ENCODE data around the gene ADGRL3.

ADGRL3 gene

DNA sequence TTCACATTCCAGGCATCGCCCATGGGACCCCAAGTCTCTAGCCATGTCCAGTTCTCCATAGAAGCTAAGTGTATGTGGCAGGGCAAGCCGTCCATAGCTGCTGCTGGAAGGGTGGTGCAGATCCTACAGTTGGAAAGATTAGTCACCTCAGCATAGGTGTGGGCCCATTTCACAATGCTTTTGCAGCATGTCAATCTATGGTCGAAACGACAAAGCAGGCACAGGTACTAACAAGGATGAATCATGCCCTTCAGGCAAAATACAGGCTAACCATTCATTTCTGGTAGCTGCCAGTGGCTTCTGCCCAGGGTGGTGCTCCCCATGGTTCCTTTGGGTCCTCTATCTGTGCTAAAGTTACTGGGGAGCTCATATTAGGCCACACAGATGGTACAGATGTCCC lies 225.2 kb downstream of the ADGRL3 start:
- DNase-seq: no peak

DNA sequence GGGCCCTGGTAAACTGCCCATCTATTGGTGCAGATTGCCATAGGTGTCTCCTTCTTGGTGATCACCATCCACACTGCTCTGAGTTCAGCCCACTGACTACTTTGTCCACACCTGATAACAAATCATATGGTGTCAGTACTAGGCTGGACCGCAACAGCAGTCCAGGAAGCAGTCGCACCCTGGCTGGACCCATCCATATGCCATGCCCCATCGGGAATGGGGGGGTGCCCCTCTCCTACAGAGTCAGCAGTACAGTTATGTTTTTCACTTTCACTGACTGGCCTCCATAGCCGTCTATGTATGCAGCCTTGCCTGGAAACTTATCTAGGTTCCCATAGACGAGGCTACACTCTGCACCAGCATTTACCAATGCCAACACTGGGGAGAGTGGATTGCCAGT lies 226.1 kb downstream of the ADGRL3 start:
- no peak for DNase-seq

DNA sequence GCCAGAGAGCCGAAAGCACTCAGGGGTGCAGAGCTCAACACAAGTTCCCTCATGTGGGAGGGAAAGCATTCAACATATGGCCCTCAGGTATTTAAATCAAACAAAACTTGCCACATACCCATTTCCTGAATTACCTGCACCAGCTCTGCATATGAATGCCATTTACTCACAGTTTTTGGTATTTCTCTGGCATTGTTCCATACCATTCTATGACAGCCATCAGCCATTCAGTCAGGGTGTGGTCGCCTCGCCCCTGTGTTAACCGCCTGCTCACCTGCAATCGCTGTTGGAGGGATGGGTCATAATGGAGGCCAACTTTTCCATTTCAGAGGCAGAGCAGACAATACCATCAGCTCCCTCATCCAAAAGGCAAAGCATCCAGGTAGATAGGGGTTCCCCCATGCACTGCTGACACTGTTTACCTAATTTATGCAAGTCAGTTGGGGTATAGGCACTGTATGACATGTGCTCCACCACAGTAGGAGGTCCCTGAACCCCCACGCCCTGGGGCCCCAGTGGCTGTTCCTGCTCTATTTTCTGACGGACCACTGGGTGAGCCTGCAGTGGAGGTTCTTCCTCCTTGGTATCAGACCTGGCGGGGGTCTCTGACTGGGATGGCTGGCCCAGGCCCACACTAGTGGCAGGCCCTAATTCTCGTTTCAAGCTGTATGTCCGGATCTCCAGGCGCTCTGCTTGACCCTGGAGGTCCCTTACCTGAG lies 227.1 kb downstream of the ADGRL3 start:
- no peak for DNase-seq

DNA sequence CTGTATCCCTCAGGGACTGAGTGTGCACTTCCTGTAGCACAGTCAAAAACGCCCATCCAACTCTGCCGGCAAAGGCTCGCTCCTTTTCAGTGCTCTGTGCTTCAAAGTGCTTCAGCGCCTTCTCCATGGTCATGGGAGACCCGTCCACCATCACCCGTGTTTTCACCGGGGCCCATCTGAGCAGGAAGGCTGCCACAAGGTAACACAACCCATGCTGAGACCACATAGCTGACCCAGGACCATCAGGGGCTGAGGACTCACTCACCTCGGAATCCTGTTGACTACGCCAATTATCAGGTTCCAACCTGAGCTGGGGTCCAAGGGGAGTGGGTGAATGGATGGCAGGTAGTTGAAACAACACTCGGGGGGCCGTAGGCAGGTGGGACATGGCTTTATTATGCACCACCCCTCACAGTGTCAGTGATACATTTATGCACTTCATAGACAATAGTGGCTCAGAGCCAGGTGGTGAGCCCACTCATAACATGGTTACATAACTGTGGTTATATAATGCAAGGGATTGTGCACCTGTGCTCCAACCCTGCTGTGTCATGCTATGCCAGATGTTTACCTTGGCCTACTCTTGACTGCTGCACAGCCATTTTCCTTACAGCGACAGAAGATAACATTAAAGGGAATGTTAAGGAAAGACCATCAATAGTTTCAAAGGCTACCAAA lies 227.8 kb downstream of the ADGRL3 start:
- no peak for DNase-seq

DNA sequence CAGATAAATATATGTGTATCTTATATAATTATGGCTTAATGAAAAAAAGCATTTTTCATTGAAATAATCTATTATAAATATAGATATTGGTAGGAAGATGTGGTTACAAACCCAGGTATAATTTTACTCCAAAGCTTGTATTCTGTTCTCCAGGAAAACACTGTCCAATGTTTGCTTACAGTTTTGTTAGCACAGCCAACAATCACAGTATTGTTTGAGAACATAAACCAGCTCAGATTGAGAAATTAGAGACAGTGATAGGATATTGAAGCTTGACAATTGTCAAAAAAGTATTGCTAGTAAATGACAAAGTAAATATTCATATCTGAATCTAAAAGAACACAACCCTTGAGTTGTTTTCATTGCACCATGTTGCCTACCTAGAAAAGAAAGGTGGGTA lies 228.8 kb downstream of the ADGRL3 start:
- no peak for DNase-seq

DNA sequence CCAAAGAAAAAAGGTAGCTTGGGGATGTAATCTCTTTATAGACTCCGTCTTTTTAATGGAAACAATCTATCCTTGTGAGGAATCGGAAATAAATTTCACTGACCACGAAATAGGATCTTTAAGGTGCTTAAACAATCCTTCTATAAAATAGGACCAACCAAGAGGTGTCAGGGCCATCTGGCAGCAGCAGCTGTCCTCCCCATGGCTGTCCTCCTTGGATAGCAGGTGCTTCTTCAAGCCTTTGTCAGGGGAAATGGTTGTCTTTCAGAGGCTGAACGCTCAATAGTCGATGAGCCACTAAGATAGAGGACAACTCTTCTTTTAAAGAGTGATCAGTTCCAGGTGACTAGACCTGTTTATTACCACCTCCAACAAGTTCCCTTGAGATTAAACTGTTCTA lies 231.0 kb downstream of the ADGRL3 start:
- DNase-seq: no peak

DNA sequence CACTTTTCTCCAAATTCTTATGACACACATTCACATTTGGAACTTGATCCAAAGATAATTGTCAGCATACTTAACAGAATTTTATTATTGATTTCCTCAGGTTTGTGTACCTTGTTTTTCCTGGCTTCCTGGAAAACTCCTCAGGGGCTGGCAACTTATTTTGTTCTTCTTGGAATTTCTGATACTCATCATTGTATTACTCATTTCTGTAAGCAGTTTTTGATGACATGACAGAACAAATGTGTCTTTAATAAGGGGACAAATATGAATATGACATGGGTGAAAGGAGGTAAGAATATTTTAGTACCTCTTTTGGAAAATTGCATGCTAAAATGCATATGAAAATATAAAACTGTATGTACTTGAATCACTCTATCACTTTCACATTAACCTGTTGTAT lies 237.8 kb downstream of the ADGRL3 start:
- no peak for DNase-seq

DNA sequence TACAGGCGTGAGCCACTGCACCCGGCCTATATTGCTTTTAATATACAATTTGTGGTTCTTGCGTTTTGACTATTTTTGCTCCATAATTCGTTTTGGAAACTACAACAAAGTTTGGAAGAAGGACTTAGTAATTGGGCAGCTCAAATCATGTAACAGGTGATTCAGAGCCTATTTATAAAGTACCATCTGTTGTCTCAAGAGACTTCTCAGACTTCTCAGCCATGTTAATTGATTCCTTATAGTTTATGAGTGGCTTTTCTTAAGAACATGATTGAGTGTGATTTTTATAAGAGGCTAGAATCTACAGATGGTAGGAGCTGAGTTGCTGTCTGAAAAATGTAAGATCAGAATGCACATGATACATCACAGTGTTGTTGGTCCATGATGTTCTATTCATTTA lies 240.2 kb downstream of the ADGRL3 start:
- no peak for DNase-seq

DNA sequence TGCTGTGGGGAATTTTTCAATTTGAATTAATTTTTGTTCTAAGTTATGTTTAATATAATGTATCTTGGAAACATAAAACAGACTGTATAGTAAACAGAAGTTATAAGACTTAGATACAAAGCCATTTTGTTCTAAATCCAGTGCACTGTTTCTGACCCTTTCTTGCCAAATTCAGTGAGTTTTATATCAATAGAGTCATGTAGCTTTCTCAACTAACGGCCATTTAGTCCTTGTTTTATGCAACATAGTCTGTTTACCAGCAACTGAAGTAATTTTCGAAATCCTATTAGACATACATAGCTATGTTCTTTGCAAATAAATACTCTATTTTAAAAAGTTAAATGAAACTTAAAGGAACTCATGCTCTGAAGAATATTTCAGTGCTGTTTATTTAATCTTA lies 242.8 kb downstream of the ADGRL3 start:
- no peak for DNase-seq

DNA sequence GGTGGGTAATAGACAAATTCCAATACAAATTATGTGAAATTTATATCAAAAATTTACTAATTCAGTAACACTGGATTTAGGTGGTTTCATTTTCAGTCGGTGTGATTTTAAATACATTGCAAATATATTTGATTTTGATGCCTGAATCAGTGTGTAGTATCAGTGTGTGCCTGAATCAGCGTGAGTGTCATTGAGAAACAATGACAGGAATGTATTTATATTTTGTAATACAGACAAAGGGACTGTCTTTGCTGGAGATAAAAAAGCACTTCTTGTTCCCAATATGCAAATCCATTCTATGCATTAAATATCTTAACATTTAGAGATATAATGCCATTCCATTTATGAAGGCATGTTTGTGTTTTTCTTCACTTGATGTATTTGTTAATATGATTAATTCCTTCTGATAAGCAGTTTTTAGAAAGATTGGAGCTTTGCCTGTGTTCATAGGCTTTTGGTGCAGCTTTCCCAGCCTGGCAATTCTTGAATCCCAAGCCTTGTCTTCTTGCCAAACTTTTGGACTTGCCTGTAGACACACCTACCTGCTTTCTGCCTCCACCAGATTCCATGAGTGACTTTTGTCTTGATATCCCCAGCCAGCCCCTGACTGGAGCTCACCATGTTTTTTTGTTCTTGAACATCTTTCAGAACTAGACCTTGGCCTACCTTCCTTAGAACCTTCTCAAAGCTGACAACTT lies 243.8 kb downstream of the ADGRL3 start:
- DNase-seq: peak in 1 of 58 donors; percentile 4

DNA sequence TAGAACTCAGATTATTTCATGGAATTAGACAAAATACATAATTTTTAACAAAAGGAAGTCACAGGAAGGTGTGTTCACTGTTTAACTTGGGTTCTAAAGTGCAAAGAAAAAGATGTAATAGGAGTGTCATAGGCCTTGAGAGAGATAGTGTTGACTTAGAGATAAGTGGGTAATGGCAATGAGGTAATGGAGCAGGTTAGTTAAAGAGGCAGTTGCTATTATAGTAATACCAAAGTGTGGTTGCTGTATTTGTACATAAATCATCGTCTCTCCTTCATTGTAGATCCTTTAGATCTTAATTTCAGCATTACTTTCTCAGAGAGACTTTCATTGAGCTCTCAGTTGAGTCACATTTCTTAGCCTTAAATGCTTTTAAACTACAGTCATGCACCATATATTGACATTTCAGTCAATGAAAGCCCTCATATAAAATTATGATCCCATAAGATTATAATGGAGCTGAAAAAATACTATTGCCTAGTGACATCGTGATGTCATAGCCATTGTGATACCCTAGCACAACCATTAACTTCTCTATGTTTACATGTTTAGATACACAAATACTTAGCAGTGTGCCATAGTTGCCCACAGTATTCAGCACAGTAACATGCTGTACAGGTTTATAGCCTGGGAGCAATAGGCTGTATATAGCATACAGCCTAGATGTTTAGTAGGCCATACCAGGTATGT lies 245.4 kb downstream of the ADGRL3 start:
- DNase-seq: no peak

DNA sequence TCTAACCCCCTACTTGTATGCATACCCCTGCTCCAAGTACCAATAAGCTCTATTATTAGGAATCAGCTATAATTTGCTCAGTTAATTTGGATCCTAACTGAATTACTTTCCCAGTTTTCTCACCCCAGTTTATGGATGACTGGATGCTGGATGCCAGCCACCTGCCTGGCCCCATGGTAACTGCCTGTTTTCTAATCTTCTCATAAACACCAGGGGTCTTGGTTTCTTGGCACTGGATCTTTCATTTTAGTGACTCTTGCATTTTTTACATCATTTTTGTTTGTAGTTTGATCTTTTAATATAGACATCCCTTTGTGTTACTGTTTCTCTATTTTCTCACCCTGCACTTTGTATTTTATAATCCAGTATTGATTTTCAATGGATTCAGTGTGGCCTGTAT lies 246.8 kb downstream of the ADGRL3 start:
- DNase-seq: no peak

DNA sequence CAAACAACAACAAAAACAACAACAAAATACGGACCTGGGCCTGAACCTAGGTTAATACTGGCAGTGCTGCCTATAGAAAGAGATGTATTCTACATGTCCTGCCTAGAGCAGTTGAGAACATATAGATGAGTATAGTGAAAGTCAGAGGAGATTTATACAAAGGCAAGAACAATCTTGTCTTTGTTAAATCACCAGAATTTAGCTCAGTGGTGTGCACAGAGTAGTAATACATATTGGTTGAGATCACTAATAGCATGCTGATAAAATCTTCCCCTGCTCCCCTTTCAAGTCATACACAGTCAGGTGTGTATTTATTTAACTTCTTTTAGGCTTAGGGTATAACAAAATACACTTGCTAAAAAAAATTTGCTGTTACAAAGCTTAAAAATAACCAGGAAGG lies 247.8 kb downstream of the ADGRL3 start:
- no peak for DNase-seq

DNA sequence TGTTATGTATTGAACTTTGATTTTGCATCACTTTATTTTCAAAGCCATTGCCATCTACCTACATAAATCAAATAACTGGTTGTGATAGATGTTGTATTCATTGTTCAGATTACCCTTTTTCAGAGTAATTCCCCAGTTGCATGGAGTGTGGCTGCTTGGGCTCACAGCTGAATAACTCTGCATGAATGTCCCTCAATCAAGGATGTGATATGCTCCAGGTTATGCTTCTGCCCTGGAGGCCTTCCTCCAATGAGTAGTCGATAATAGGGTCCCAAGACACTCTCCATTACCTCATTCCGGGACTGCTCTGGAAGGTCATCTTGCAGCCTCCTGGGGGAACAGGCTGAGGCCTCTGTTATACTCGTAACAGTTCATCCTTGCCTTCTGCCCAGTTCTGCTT lies 251.8 kb downstream of the ADGRL3 start:
- no peak for DNase-seq

DNA sequence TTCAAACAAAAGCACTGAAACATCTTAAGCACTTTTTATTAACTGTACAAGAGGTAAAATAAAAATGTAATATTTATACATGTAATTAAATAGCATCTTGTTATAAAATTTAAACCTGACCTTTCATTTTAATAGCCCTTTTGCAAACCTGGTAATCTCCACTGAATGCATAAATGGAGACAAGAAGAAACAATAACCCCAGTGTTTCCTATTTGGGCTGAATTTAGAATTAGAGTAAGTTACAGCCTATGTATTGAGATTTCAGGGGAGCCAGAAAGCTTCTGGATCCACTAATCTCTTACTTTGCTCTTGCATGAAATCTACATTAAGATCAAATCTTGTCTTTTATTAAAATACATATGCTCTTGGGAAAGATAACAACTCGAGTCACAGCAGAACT lies 261.8 kb downstream of the ADGRL3 start:
- DNase-seq: no peak

DNA sequence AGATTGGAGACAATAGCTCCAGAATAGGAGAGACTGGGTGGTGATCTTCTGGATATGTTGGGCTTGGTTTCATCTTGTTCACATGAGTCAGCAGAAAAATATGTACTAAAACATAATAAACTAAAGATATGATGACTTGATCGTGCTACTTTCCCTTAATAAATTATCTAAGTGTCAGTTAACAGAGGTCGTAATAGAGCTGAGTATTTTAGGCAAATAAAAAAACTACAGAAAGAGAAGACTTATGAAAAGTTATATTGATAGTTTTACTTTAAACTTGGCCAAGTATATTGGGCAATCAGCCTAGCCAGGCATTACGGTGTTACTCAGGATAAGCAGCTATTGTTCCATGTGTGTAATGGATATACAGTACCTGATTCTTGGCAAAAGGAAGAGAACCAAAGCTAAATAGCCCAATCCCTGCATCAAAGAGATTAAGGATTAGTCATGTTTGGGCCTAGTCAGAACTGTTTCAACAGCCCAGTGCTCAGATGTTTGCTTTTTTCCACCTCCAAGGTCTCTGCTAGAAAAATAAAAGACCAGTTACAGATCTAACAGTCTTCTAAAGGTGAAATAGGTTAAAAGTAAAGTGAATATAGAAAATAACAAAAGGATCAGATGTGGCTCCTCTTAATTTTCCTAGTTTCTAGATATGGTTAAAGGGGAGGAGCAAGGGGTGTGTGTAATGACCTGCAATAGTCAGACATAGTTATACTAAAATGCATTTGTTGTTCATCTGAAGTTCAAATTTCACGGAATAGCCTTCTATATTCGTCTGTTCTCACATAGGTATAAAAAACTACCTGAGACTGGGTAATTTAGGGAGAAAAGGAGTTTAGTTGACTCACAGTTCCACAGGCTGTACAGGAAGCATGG lies 262.6 kb downstream of the ADGRL3 start:
- DNase-seq: no peak

DNA sequence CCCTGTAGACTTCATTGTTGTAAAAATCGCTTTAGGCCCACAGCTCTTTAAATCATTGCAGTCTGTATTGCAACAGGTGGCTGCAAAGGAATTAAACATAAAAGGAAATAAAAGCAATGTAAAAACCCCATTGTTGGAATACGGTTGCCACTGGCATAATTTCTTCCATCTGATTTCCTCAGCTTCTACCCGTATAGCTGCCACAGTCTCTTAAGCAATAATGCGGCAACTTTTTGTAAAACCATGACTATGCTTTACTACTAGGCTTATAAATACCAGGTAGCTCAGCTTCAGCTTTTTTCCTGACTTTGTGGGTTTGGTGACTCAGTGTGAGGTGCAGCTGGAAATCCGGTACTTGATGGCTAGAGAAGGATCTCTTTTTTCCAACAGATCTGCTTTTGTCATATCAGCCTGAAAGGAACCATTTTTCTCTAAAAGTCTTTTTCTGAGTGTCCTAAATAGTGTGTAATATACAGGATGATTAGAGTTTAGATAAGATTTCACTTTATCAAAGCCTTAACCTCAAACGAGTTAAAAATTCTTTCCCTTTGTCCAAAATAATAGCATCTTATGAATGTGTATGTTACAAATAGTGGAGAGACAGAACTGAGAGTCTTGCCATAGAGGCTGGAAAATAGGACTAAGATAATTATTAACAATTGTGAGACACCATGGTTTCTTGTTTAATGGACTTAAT lies 268.0 kb downstream of the ADGRL3 start:
- no peak for DNase-seq

DNA sequence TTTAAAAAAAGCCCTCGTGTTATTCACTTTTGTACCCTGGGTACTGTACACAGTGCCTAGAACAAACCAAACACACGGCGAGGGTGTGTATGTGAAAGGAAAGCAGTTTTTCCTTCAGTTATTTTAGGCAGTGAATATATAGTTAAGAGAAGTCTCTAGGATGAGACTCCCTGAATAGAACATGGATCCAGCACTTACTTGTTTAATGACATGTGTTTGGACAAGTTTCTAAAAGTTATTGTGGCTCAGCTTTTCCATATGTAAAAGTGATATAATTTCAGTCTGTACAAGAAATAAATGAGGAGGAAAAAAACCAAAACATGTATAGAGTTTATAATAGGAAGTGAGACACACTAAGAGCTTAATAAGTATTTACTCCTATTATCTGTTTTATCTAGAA lies 273.2 kb downstream of the ADGRL3 start:
- DNase-seq: no peak

DNA sequence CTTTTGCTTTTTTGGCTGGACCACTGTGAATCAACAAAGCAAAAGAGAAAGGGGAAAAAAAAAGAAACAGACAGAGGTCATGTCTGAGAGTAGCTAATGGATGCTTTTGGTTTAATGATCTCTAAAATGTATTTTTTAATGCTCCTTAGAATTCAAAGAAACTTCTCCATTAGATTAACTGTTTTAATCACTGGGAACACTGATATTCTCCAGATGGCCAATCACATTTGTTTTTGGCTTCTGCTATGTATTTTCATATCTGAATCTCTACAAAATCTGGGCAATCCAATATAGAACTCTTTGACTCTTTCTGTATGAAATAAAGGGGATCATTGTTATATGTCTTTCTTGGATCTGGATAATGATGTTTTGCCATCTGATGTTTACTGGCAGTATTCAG lies 278.2 kb downstream of the ADGRL3 start:
- DNase-seq: no peak

DNA sequence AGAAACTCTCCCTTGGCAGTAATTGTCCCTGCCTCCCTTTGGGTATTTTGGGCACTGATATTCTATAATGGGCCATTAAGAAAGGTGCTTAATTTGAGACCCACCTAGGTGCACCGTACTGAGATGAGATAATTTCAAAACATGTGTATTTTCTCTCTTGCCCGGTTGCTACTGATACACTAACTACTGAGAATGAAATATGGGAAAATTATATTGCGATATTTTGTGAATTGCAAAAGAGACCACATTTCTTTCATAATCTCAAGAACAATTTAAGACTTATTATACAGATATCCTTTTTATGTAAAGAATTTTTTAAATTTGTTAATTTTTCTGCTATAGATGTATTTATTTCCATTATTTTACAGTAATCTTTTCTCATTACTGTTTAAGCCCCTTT lies 284.9 kb downstream of the ADGRL3 start:
- DNase-seq: no peak

DNA sequence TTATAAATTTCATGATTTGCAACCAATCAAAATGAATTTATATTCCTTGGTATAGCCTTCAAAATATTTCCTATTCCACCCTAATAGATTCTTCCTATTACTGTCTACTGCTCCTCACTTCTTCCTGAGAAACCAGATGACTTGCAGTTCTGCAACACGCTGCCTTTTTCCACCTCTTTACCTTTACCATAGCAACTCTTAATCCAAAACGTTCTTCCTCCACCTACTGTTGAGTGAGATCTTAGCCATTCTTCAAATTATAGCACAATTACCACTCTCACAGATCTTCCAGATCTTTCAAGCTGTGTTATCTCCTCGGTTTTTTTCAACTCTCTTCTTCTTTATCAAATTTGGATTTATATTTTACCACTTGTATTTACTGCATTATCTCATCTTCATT lies 289.8 kb downstream of the ADGRL3 start:
- no peak for DNase-seq
